Measurements from ENCODE around the gene HNRNPH3. TPM values are rescaled to one million over a fixed set of nuclear protein-coding genes. Genes with fewer than 3 reads are reported as not detected.
"Not testable (repeated sequence)": the region's sequence is repeated elsewhere in the genome, so short reads cannot be mapped to it uniquely, and the experiment has no call there.

HNRNPH3 gene
- polyA plus RNA-seq, 1 donor from 2014 or later, result 74.2 TPM

DNA sequence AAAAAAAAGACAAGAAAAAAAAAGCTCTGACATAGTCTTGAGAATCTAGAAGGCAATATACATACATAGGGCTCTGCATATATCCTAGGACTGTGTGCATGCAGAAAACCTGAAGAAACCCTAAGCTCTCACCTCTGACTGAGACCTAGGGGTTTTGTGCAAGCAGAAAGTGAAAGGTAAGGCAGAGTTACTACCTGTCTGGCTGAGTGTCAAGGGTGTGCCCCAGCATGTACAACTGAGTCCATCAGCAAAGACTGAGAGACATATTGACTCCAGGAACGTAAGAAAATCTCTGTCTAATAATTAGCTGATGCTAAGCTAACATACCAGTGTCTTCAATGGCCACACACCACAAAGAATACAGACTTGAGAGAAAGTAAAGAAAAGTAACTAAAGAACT lies 16.3 kb upstream of the HNRNPH3 start:
- Histone ChIP-seq H4K20me1 (ENCODE audit: insufficient read depth) (no peaks in the 10 kb centered on the region), H3K36me3 (ENCODE audit: insufficient read depth, low read length) (no peaks in the 10 kb centered on the region), H3K9me3 (ENCODE audit: low read length) (no peaks in the 10 kb centered on the region), H3K27me3 (ENCODE audit: insufficient read depth, low read depth, low read length) (no peaks in the 10 kb centered on the region), H3K9ac (ENCODE audit: low read length) (no peak overlapping the region), H3K9me2 (ENCODE audit: insufficient read depth, low read length) (no peaks in the 10 kb centered on the region), H3K4me3 (ENCODE audit: low read length) (no peak overlapping the region), H3K79me2 (replicated peaks; ENCODE audit: insufficient read depth, low read length) (no peaks in the 10 kb centered on the region), H2AFZ (ENCODE audit: low read depth, low read length) (no peak overlapping the region), H3K27ac (ENCODE audit: low read length) (no peak overlapping the region), H3F3A (ENCODE audit: insufficient read depth, low read length, poor library complexity, severe bottlenecking) (no peaks in the 10 kb centered on the region), H3K4me2 (ENCODE audit: low read length) (no peak overlapping the region)
- TF ChIP-seq TAF1 (IDR thresholded peaks at IDR 0.05; ENCODE audit: low read depth) (no peak), RAD21 (conservative IDR thresholded peaks at IDR 0.05) (no peak), POLR2AphosphoS5 (IDR thresholded peaks at IDR 0.05) (no peak), EZH2 (IDR thresholded peaks at IDR 0.05; ENCODE audit: borderline replicate concordance, insufficient read depth, low read length, poor library complexity, severe bottlenecking) (no peak), MXI1 (conservative IDR thresholded peaks at IDR 0.05; ENCODE audit: poor library complexity, severe bottlenecking) (no peak), EP300 (conservative IDR thresholded peaks at IDR 0.05; ENCODE audit: poor library complexity, severe bottlenecking) (no peak), SMC3 (conservative IDR thresholded peaks at IDR 0.05; ENCODE audit: poor library complexity) (no peak)
- TF ChIP-seq, protein P1, sequence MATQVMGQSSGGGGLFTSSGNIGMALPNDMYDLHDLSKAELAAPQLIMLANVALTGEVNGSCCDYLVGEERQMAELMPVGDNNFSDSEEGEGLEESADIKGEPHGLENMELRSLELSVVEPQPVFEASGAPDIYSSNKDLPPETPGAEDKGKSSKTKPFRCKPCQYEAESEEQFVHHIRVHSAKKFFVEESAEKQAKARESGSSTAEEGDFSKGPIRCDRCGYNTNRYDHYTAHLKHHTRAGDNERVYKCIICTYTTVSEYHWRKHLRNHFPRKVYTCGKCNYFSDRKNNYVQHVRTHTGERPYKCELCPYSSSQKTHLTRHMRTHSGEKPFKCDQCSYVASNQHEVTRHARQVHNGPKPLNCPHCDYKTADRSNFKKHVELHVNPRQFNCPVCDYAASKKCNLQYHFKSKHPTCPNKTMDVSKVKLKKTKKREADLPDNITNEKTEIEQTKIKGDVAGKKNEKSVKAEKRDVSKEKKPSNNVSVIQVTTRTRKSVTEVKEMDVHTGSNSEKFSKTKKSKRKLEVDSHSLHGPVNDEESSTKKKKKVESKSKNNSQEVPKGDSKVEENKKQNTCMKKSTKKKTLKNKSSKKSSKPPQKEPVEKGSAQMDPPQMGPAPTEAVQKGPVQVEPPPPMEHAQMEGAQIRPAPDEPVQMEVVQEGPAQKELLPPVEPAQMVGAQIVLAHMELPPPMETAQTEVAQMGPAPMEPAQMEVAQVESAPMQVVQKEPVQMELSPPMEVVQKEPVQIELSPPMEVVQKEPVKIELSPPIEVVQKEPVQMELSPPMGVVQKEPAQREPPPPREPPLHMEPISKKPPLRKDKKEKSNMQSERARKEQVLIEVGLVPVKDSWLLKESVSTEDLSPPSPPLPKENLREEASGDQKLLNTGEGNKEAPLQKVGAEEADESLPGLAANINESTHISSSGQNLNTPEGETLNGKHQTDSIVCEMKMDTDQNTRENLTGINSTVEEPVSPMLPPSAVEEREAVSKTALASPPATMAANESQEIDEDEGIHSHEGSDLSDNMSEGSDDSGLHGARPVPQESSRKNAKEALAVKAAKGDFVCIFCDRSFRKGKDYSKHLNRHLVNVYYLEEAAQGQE (IDR thresholded peaks at IDR 0.05; ENCODE audit: borderline replicate concordance), result no peak
- TF ChIP-seq, protein P2, sequence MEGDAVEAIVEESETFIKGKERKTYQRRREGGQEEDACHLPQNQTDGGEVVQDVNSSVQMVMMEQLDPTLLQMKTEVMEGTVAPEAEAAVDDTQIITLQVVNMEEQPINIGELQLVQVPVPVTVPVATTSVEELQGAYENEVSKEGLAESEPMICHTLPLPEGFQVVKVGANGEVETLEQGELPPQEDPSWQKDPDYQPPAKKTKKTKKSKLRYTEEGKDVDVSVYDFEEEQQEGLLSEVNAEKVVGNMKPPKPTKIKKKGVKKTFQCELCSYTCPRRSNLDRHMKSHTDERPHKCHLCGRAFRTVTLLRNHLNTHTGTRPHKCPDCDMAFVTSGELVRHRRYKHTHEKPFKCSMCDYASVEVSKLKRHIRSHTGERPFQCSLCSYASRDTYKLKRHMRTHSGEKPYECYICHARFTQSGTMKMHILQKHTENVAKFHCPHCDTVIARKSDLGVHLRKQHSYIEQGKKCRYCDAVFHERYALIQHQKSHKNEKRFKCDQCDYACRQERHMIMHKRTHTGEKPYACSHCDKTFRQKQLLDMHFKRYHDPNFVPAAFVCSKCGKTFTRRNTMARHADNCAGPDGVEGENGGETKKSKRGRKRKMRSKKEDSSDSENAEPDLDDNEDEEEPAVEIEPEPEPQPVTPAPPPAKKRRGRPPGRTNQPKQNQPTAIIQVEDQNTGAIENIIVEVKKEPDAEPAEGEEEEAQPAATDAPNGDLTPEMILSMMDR (IDR thresholded peaks at IDR 0.05; ENCODE audit: poor library complexity, severe bottlenecking), result no peak

DNA sequence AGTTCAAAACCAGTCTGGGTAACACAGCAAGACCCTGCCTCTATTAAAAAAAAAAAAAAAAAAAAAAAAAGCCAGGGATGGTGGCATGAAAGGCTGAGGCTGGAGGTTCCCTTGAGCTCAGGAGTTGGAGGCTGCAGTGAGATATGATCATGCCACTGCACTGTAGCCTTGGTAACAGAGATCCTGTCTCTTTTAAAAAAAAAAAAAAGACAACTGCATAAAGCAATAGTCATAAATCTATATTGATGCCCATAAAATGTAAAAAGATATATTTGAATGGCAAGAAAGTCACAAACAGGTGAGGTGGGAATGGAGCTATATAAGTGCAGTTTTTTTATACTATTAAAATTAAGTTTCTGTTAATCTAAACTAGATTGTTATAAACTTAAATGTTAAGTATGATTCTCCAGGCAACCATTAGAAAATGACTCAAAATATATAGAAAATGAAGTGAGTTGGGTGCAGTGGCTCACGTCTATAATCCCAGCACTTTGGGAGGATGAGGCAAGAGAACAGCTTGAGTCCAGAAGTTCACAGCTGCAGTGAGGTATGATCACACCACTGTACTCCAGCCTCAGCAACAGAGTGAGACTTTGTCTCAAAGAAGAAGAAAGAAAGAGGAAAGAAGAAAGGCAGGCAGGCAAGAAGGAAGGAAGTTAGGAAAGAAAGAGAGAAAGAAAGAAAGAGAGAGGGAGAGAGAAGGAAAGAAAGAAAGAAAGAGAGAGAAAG lies 13.4 kb upstream of the HNRNPH3 start:
- Histone ChIP-seq H2AFZ (ENCODE audit: low read depth, low read length) (no peak overlapping the region), H3K36me3 (ENCODE audit: insufficient read depth, low read length) (no peaks in the 10 kb centered on the region), H3K27ac (ENCODE audit: low read length) (no peak overlapping the region), H3K9me2 (ENCODE audit: insufficient read depth, low read length) (no peaks in the 10 kb centered on the region), H3F3A (ENCODE audit: insufficient read depth, low read length, poor library complexity, severe bottlenecking) (no peaks in the 10 kb centered on the region), H3K27me3 (ENCODE audit: insufficient read depth, low read depth, low read length) (no peaks in the 10 kb centered on the region), H3K9me3 (ENCODE audit: low read length) (no peaks in the 10 kb centered on the region), H3K9ac (ENCODE audit: low read length) (no peak overlapping the region), H3K4me3 (ENCODE audit: low read length) (no peak overlapping the region), H3K4me2 (ENCODE audit: low read length) (no peak overlapping the region), H4K20me1 (ENCODE audit: insufficient read depth) (no peaks in the 10 kb centered on the region), H3K79me2 (replicated peaks; ENCODE audit: insufficient read depth, low read length) (no peaks in the 10 kb centered on the region)
- no peak for TF ChIP-seq EZH2 (IDR thresholded peaks at IDR 0.05; ENCODE audit: borderline replicate concordance, insufficient read depth, low read length, poor library complexity, severe bottlenecking)
- no peak for TF ChIP-seq MXI1 (conservative IDR thresholded peaks at IDR 0.05; ENCODE audit: poor library complexity, severe bottlenecking)
- TF ChIP-seq, protein P1 (IDR thresholded peaks at IDR 0.05; ENCODE audit: borderline replicate concordance), result no peak
- TF ChIP-seq SMC3 (conservative IDR thresholded peaks at IDR 0.05; ENCODE audit: poor library complexity), result no peak
- TF ChIP-seq RAD21 (conservative IDR thresholded peaks at IDR 0.05), result no peak
- TF ChIP-seq POLR2AphosphoS5 (IDR thresholded peaks at IDR 0.05), result no peak
- no peak for TF ChIP-seq EP300 (conservative IDR thresholded peaks at IDR 0.05; ENCODE audit: poor library complexity, severe bottlenecking)
- TF ChIP-seq TAF1 (IDR thresholded peaks at IDR 0.05; ENCODE audit: low read depth), result no peak
- TF ChIP-seq, protein P2 (IDR thresholded peaks at IDR 0.05; ENCODE audit: poor library complexity, severe bottlenecking), result no peak

DNA sequence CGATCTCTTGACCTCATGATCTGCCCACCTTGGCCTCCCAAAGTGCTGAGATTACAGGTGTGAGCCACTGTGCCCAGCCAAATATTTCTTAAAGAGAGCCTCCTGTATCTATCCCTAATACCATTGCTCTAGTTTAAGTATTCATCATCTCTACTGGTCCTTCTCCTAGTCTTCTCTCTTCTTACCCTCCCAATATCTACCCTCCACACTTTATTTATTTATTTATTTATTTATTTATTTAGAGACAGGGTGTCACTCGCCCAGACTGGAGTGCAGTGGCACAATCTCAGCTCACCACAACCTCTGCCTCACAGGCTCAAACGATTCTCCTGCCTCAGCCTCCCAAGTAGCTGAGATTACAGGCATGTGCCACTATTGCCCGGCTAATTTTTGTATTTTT lies 7.5 kb upstream of the HNRNPH3 start:
- not testable (repeated sequence) for H3K9me3 ChIP-seq (ENCODE audit: low read length); H3K79me2 ChIP-seq (replicated peaks; ENCODE audit: insufficient read depth, low read length); H3F3A ChIP-seq (ENCODE audit: insufficient read depth, low read length, poor library complexity, severe bottlenecking); H4K20me1 ChIP-seq (ENCODE audit: insufficient read depth); H3K9ac ChIP-seq (ENCODE audit: low read length); H3K27me3 ChIP-seq (ENCODE audit: insufficient read depth, low read depth, low read length); H3K4me3 ChIP-seq (ENCODE audit: low read length); H3K9me2 ChIP-seq (ENCODE audit: insufficient read depth, low read length); H2AFZ ChIP-seq (ENCODE audit: low read depth, low read length); H3K27ac ChIP-seq (ENCODE audit: low read length); H3K36me3 ChIP-seq (ENCODE audit: insufficient read depth, low read length); H3K4me2 ChIP-seq (ENCODE audit: low read length)

Measured in neural cell (in vitro differentiated cells).